GM23248 (cell line): ENCODE data around the gene TRAPPC3. TPM values are rescaled to one million over a fixed set of nuclear protein-coding genes. Genes with fewer than 3 reads are reported as not detected.

ENCODE experiments used
- DNase-seq: peaks from one replicate; pipeline ENCODE4 v3.0.0-alpha.2; 2015
- H2AFZ ChIP-seq: fragments of 200-600 bp; sonication (generic); 2 replicates; pipeline ENCODE4 v1.6.1; 2016; ENCODE audit warnings: antibody characterized with exemption
- H3F3A ChIP-seq: fragments of 200-600 bp; sonication (generic); 2 replicates; pipeline ENCODE4 v1.6.1; 2016; ENCODE audit warnings: mild to moderate bottlenecking, antibody characterized with exemption, mixed run types; ENCODE audit not compliant: insufficient read depth
- H3K27ac ChIP-seq: fragments of 200-600 bp; sonication (generic); 2 replicates; pipeline ENCODE4 v1.5.1; 2016; ENCODE audit warnings: mild to moderate bottlenecking
- H3K27me3 ChIP-seq: fragments of 200-600 bp; sonication (generic); replicated peaks from 2 replicates; pipeline ENCODE4 v1.6.1; 2016; ENCODE audit warnings: mild to moderate bottlenecking; ENCODE audit not compliant: insufficient read depth
- H3K36me3 ChIP-seq: fragments of 200-600 bp; sonication (generic); 2 replicates; pipeline ENCODE4 v1.6.1; 2016; ENCODE audit warnings: low read depth, mild to moderate bottlenecking
- H3K4me1 ChIP-seq: fragments of 200-600 bp; sonication (generic); 2 replicates; pipeline ENCODE4 v1.6.1; 2016; ENCODE audit warnings: mild to moderate bottlenecking; ENCODE audit not compliant: insufficient read depth
- H3K4me2 ChIP-seq: fragments of 200-600 bp; sonication (generic); one replicate; pipeline ENCODE4 v1.6.1; 2016; ENCODE audit warnings: mild to moderate bottlenecking; ENCODE audit not compliant: unreplicated experiment
- H3K4me3 ChIP-seq: fragments of 200-600 bp; sonication (generic); 2 replicates; pipeline ENCODE4 v1.5.1; 2016; ENCODE audit warnings: mild to moderate bottlenecking
- H3K79me2 ChIP-seq: fragments of 200-600 bp; sonication (generic); 2 replicates; pipeline ENCODE4 v1.6.1; 2016; ENCODE audit warnings: mild to moderate bottlenecking; ENCODE audit not compliant: insufficient read depth
- H3K9ac ChIP-seq: fragments of 200-600 bp; sonication (generic); 2 replicates; pipeline ENCODE4 v1.6.1; 2016; ENCODE audit warnings: mild to moderate bottlenecking
- H3K9me2 ChIP-seq: fragments of 200-600 bp; sonication (generic); 2 replicates; pipeline ENCODE4 v1.6.1; 2016; ENCODE audit warnings: mixed run types, mild to moderate bottlenecking, moderate library complexity; ENCODE audit not compliant: insufficient read depth
- H3K9me3 ChIP-seq: fragments of 200-600 bp; sonication (generic); one replicate; pipeline ENCODE4 v1.6.1; 2017; ENCODE audit warnings: low read depth
- H4K20me1 ChIP-seq: fragments of 200-600 bp; sonication (generic); 2 replicates; pipeline ENCODE4 v1.6.0; 2016; ENCODE audit not compliant: insufficient read depth
- EZH2 ChIP-seq: fragments of 200-600 bp; sonication (generic); IDR thresholded peaks from 2 replicates; pipeline ENCODE4 v1.6.1; 2018; ENCODE audit warnings: antibody characterized with exemption, mild to moderate bottlenecking; ENCODE audit not compliant: insufficient read depth, poor library complexity, severe bottlenecking
- EZH2phosphoT487 ChIP-seq: fragments of 200-600 bp; sonication (generic); IDR thresholded peaks from 2 replicates; pipeline ENCODE4 v1.6.1; 2018; ENCODE audit warnings: antibody characterized with exemption, moderate library complexity, mild to moderate bottlenecking, low read depth; ENCODE audit not compliant: insufficient read depth
- WGBS, 2 experiments: methylation state at CpG; one replicate each; pipeline ENCODE4 v1.1.6; 2015 to 2017; ENCODE audit warnings: low lambda C conversion rate in 2 of 2, low coverage in 1 of 2; ENCODE audit errors: missing lambda C conversion rate in 2 of 2; 5-methylcytosine and 5-hydroxymethylcytosine counted together
- in situ Hi-C: fragments of 300-500 bp; cut with MboI; formaldehyde crosslinking; loops from 2 replicates; pipeline ENCODE4 v1.15.0; 2020
- polyA plus RNA-seq: library from polyadenylated mRNA; unstranded; fragments of >200 nt; fragmentation: Nextera tagmentation; extraction: Ambion mirVana; gene quantifications from 2 replicates; pipeline ENCODE4 v1.2.1, GENCODE V29; 2016
- total RNA-seq: library from RNA; depleted of rRNA; stranded (reverse); fragments of >200 nt; shearing (Covaris generic); gene quantifications from 2 replicates; pipeline ENCODE4 v1.2.3, GENCODE V29; 2014

The TRAPPC3 gene
- total and polyA plus RNA-seq, 2 experiments from 2014 or later, result 112 to 134 TPM

DNA sequence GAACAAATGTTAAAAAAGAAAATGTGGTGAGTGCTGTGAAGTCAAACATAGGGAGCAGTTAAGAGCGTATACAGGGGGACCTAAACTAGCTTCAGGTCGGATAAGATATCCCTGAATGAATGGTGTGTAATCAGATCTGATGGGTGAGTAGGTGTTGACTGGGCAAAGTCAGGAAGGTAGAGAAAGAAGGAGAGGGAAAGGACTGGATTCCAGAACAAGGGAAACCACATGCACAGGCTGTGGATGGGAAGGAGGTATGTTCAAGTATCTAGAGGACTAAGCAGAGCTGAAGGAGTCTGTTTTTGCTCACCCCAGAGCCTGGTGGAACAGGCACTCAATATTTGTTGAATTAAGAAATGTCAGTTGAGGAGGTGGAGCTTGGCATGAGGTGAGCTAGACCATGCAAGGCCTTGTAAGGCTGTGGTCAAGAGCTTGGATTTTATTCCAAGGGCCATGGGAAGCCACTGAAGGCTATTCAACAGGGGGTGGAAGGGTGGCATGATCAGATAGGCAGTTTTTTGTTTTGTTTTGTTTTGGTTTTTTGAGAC lies 34.1 kb upstream of the TRAPPC3 start:
- in situ Hi-C loops, result no loop called here
- H3K27ac ChIP-seq, result peak overlapping the region; percentile 6; the same call in 1 of the 2 replicates

DNA sequence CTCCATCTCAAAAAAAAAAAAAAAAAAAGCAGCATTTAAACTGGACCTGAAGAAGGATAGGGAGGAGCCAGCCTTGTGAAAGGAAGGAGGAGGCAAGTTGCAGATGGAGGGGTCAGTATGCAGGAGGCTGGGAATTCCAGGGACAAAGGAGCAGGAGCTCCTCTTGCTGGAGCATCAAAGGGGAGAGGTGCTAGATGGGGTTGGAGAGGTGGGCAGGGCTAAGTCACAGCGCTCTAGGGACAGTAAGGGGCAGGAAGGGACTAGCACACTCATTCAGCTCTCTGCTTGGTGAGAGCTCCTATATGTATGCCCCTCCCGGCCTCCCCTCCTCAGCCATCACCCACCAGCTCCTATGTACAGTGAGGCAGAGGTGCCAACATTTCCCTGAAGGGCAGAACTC lies 33.4 kb upstream of the TRAPPC3 start:
- Histone ChIP-seq H3K79me2 (peaks cover 4% of the 10 kb centered on the region; the same call in 1 of the 2 replicates), H3K27me3 (no peaks in the 10 kb centered on the region), H3K4me1 (peaks cover 6% of the 10 kb centered on the region), H4K20me1 (no peaks in the 10 kb centered on the region), H3K4me2 (no peak overlapping the region), H3K9me2 (no peaks in the 10 kb centered on the region), H3F3A (peaks cover 66% of the 10 kb centered on the region), H3K4me3 (no peak overlapping the region), H3K9me3 (no peaks in the 10 kb centered on the region), H3K27ac (no peak overlapping the region), H2AFZ (no peak overlapping the region), H3K36me3 (peaks cover 33% of the 10 kb centered on the region), H3K9ac (no peak overlapping the region; the same call in 1 of the 2 replicates)
- 58 to 75% methylated on average over 2 of the region's 2 CpGs for WGBS, 2 experiments
- in situ Hi-C loops, result no loop called here
- no peak for TF ChIP-seq EZH2phosphoT487
- TF ChIP-seq EZH2, result no peak
- DNase-seq, result no peak

More for the DNA sequence above, 34.1 kb upstream of the TRAPPC3 start:
- H3F3A ChIP-seq, result peaks cover 70% of the 10 kb centered on the region
- no peak overlapping the region for H2AFZ ChIP-seq
- H3K9me3 ChIP-seq, result no peaks in the 10 kb centered on the region
- DNase-seq, result no peak
- H3K9ac ChIP-seq, result no peak overlapping the region; the same call in 1 of the 2 replicates
- no peaks in the 10 kb centered on the region for H4K20me1 ChIP-seq
- no peak overlapping the region for H3K4me2 ChIP-seq
- peaks cover 9% of the 10 kb centered on the region for H3K4me1 ChIP-seq
- 94 to 95% methylated on average over 2 of the region's 2 CpGs for WGBS, 2 experiments
- no peak overlapping the region for H3K4me3 ChIP-seq
- H3K9me2 ChIP-seq, result no peaks in the 10 kb centered on the region
- peaks cover 32% of the 10 kb centered on the region for H3K36me3 ChIP-seq
- no peaks in the 10 kb centered on the region for H3K79me2 ChIP-seq
- H3K27me3 ChIP-seq, result no peaks in the 10 kb centered on the region
- TF ChIP-seq EZH2phosphoT487, result no peak
- no peak for TF ChIP-seq EZH2

DNA sequence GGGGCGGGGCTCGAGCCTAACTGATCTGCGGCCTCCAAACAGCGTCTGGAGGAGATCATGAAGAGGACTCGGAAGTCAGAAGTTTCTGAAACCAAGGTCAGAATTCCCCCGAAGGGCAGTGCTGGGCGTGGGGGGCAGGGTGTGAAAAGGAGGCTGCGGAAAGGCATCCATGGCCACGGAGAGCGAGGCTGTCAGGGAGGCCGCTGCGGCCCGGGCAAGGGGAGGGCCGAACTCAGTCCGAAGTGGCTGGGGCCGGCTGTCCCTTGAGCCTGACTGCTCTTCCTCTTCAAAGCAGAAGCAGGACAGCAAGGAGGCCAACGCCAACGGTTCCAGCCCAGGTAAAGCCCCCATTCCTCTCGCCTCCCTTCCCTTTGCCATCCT lies 29.9 kb upstream of the TRAPPC3 start:
- Histone ChIP-seq H3K9me3 (no peaks in the 10 kb centered on the region), H4K20me1 (no peaks in the 10 kb centered on the region), H3K27me3 (no peaks in the 10 kb centered on the region), H3K9me2 (no peaks in the 10 kb centered on the region), H3K4me1 (no peaks in the 10 kb centered on the region; the same call in 1 of the 2 replicates), H3K4me3 (no peak overlapping the region), H2AFZ (no peak overlapping the region), H3K4me2 (no peak overlapping the region), H3K9ac (no peak overlapping the region), H3F3A (peaks cover 32% of the 10 kb centered on the region), H3K27ac (no peak overlapping the region), H3K36me3 (peaks cover 47% of the 10 kb centered on the region), H3K79me2 (peaks cover 36% of the 10 kb centered on the region)
- DNase-seq, result no peak
- TF ChIP-seq EZH2, result no peak
- TF ChIP-seq EZH2phosphoT487, result no peak
- 92 to 95% methylated on average over 18 to 19 of the region's 19 CpGs for WGBS, 2 experiments
- in situ Hi-C loops, result no loop called here

GRCh38 chr1:36178471-36179219 lies 29.4 kb upstream of the TRAPPC3 start:
- H3K36me3 ChIP-seq, result peaks cover 52% of the 10 kb centered on the region
- H3K4me1 ChIP-seq, result peaks cover 5% of the 10 kb centered on the region
- no peak overlapping the region for H3K27ac ChIP-seq
- no peaks in the 10 kb centered on the region for H3K9me2 ChIP-seq
- H3K9ac ChIP-seq, result no peak overlapping the region
- WGBS, 2 experiments, result 87 to 90% methylated on average over 38 to 62 of the region's 62 CpGs
- TF ChIP-seq EZH2phosphoT487 (no peak), EZH2 (no peak)
- DNase-seq, result no peak
- no peak overlapping the region for H3K4me2 ChIP-seq
- peaks cover 29% of the 10 kb centered on the region for H3F3A ChIP-seq
- H3K4me3 ChIP-seq, result no peak overlapping the region
- peaks cover 42% of the 10 kb centered on the region for H3K79me2 ChIP-seq
- H4K20me1 ChIP-seq, result no peaks in the 10 kb centered on the region
- in situ Hi-C loops, result no loop called here
- H3K27me3 ChIP-seq, result no peaks in the 10 kb centered on the region
- no peaks in the 10 kb centered on the region for H3K9me3 ChIP-seq
- no peak overlapping the region for H2AFZ ChIP-seq
